Adrenal gland (tissue), 12 donors: ENCODE results near the gene ABLIM2. TPM values are rescaled to one million over a fixed set of nuclear protein-coding genes. Genes with fewer than 3 reads are reported as not detected.

Experiments
- DNase-seq, 7 donors: peaks; one replicate each; pipeline ENCODE4 v3.0.0-alpha.2; 2019 to 2020
- H3K27ac ChIP-seq, 5 donors: fragments of 200-600 bp; sonication (generic) in 4 of 5; 1 replicate in 3 of 5; 2 replicates in 2 of 5; pipeline versions ENCODE4 v1.5.1 to v1.8.0; 2016 to 2020; ENCODE audit warnings: mild to moderate bottlenecking in 1 of 5
- H3K27me3 ChIP-seq: fragments of 200-600 bp; 2 replicates; pipeline ENCODE4 v1.8.0; 2021
- H3K36me3 ChIP-seq, 2 donors: fragments of 200-600 bp; replicated peaks in 1 of 2; 1 replicate in 1 of 2; 2 replicates in 1 of 2; pipeline versions ENCODE4 v1.5.1 to v1.8.0; 2018 to 2022
- H3K4me1 ChIP-seq, 2 donors: fragments of 200-600 bp; replicated peaks in 1 of 2; 1 replicate in 1 of 2; 2 replicates in 1 of 2; pipeline versions ENCODE4 v1.5.1 to v1.8.0; 2018 to 2021
- H3K4me3 ChIP-seq, 4 donors: fragments of 200-600 bp; sonication (generic) in 3 of 4; one replicate each; pipeline ENCODE4 v1.5.1; 2016 to 2018
- H3K9me3 ChIP-seq, 3 donors: fragments of 200-600 bp; sonication (generic) in 1 of 3; replicated peaks in 1 of 3; 1 replicate in 2 of 3; 2 replicates in 1 of 3; pipeline versions ENCODE4 v1.5.1 to v1.8.0; 2016 to 2021
- POLR2A ChIP-seq, 2 donors: fragments of 450-650 bp; IDR thresholded peaks; one replicate each; pipeline ENCODE4 v1.6.1; 2017; ENCODE audit warnings: antibody characterized with exemption in 2 of 2, mild to moderate bottlenecking in 2 of 2, moderate library complexity in 1 of 2
- WGBS, 4 donors: extraction: QIAGEN DNeasy Blood & Tissue Kit in 2 of 4; methylation state at CpG; one replicate each; pipeline versions ENCODE4 v1.1.5 to v1.1.7; 2013 to 2017; 5-methylcytosine and 5-hydroxymethylcytosine counted together
- intact Hi-C, 2 donors: fragments of 100-400 bp; cut with DNase I; formaldehyde crosslinking; loops; one replicate each; pipeline versions ENCODE4 v1.14.1 to v1.15.0; 2022 to 2023
- polyA plus RNA-seq, 3 donors: library from polyadenylated mRNA; stranded (reverse); fragments of 200-250 nt in 2 of 3; fragments of 350-450 nt in 1 of 3; fragmentation: Illumina TruSeq in 1 of 3; extraction: RNeasy Lipid Tissue Mini Kit (QIAGEN cat#74804) in 1 of 3; gene quantifications; one replicate each; pipeline ENCODE4 v1.2.3, GENCODE V29; 2013 to 2014
- total RNA-seq, 9 donors: library from RNA; depleted of rRNA in 4 of 9; stranded (reverse); fragments of >200 nt in 4 of 9; fragments of 120-200 nt in 1 of 9; fragmentation: NEBNext Ultra II Directional in 1 of 9; extraction: Animal tissue kit (Norgen Biotek cat#: 25700) in 1 of 9; gene quantifications; one replicate each; pipeline versions ENCODE4 v1.1.0 to v1.2.4, GENCODE V29; 2013 to 2023
- TF ChIP-seq, protein P1 (sequence below), 6 experiments: fragments of 450-650 bp in 4 of 6; fragments of 200-600 bp in 2 of 6; sonication (generic) in 1 of 6; IDR thresholded peaks; 1 replicate in 5 of 6; 2 replicates in 1 of 6; pipeline versions ENCODE4 v1.5.1 to v1.8.0; 2016 to 2021; ENCODE audit warnings: antibody characterized with exemption in 6 of 6, mild to moderate bottlenecking in 2 of 6, moderate library complexity in 1 of 6
- donor health status: healthy with polysubstance abuse.
- donor health status: Bipolar disorder and iron deficiency.
- donor health status: DM: yes; HTN: yes; CAD: no.
- donor health status: DM: no; HTN: no; CAD: no.
- donor health status: DM: no; HTN: no; CAD: no.
- donor health status: DM: yes; HTN: yes; CAD: no.

The ABLIM2 gene
- total and polyA plus RNA-seq, 12 donors: 5.8 to 31.2 (median 14.6) TPM

DNA sequence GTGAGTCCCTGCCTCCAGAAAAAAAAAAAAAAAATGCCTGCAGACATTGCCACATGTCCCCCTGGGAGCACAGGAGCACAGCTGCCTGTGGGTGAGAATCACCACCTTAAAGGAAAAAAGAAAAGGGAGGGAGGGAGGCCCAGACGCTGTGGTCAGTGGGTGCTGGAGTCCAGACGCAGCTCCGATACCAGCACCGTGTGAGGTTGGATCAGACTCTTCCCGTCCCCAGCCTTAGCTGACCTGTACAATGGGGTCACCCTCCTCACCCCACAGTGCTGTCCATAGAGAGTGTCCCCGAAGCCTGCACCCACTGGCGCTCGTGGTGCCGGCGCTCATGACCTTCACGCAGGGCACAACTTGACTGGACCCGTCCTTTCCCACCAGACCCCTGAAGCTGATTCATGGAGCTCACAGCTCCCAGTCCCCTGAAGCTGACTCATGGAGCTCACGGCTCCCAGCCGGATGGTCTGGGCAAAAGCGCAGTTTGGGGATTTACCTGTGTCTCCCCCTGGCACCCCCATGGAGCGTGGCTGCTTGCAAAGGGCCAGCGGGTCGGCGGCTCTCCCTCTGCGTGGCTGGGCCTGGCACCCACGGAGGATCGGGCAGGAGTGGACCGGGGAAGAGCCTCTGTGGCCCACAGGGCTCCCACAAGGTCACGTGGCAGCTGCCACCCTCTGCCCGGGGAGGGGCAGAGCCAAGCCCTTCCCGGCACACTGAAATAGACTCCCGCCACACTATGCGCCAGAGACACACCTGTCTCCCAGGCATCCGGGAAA lies 31.4 kb downstream of the ABLIM2 start:
- H3K27me3 ChIP-seq: no peaks in the 10 kb centered on the region
- H3K4me3 ChIP-seq: no peak overlapping the region
- TF ChIP-seq POLR2A (IDR thresholded peaks at IDR 0.05): no peak
- TF ChIP-seq, protein P1, sequence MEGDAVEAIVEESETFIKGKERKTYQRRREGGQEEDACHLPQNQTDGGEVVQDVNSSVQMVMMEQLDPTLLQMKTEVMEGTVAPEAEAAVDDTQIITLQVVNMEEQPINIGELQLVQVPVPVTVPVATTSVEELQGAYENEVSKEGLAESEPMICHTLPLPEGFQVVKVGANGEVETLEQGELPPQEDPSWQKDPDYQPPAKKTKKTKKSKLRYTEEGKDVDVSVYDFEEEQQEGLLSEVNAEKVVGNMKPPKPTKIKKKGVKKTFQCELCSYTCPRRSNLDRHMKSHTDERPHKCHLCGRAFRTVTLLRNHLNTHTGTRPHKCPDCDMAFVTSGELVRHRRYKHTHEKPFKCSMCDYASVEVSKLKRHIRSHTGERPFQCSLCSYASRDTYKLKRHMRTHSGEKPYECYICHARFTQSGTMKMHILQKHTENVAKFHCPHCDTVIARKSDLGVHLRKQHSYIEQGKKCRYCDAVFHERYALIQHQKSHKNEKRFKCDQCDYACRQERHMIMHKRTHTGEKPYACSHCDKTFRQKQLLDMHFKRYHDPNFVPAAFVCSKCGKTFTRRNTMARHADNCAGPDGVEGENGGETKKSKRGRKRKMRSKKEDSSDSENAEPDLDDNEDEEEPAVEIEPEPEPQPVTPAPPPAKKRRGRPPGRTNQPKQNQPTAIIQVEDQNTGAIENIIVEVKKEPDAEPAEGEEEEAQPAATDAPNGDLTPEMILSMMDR (IDR thresholded peaks at IDR 0.05): no peak
- H3K4me1 ChIP-seq: peaks cover 0 to 7% of the 10 kb centered on the region in 2 donors
- no peaks in the 10 kb centered on the region for H3K36me3 ChIP-seq
- 56 to 73% (median 69%) methylated on average over 5 to 29 of the region's 29 CpGs for WGBS, 4 donors
- intact Hi-C loops: no loop called here
- peak in 3 of 7 donors; percentile 34 to 71 (median 50) for DNase-seq
- H3K9me3 ChIP-seq: no peaks in the 10 kb centered on the region
- no peak overlapping the region for H3K27ac ChIP-seq

DNA sequence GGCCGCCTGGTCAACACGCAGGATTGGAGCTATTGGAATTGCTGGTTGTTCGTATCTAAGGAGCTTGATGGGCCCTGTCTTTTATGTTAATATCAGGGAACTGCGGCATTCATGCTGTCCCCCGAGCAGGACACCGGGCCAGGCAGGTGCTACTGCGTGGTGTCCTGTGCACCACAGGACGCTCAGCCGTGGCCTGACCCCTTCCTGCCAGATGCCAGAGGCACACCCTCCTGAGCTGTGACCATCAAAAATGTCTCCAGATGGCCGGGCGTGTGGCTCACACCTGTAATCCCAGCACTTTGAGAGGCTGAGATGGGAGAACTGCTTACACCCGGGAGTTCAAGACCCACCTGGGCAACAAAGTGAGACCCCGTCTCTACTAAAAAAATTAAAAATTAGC lies 32.1 kb downstream of the ABLIM2 start:
- no peak for DNase-seq
- H3K4me1 ChIP-seq: peaks cover 0 to 7% of the 10 kb centered on the region in 2 donors
- no peaks in the 10 kb centered on the region for H3K9me3 ChIP-seq
- H3K36me3 ChIP-seq: no peaks in the 10 kb centered on the region
- intact Hi-C loops: no loop called here
- no peak for TF ChIP-seq POLR2A (IDR thresholded peaks at IDR 0.05)
- TF ChIP-seq, protein P1 (IDR thresholded peaks at IDR 0.05): no peak
- H3K27ac ChIP-seq: no peak overlapping the region
- WGBS, 4 donors: 94 to 100% (median 97%) methylated on average over 1 to 13 of the region's 13 CpGs
- H3K27me3 ChIP-seq: no peaks in the 10 kb centered on the region
- H3K4me3 ChIP-seq: no peak overlapping the region

DNA sequence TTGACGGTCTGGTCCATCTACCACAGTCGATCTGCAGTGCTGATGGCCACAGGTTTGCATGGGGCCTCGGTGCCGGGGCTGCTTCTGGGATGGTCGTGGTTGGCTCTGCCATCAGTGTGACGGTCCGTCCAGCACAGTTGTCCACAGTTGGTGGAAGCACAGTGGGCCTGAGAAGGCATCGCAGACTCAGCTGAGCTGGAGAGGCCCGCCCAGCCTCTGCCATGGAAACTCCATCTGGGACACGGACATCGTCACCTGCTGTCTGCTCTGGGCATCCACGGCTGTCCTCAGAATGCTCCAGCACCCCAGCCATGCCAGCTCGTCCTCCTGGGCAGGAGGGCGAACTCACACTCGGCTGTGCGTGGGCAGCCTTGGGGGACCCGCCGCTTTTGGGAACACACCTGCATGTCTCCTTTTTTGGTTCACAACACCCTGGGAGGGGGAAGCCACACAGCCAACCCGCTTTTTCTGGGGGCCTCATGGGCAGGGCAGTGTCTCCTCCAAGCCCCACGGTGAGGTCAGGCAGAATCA lies 33.0 kb downstream of the ABLIM2 start:
- H3K36me3 ChIP-seq: no peaks in the 10 kb centered on the region

DNA sequence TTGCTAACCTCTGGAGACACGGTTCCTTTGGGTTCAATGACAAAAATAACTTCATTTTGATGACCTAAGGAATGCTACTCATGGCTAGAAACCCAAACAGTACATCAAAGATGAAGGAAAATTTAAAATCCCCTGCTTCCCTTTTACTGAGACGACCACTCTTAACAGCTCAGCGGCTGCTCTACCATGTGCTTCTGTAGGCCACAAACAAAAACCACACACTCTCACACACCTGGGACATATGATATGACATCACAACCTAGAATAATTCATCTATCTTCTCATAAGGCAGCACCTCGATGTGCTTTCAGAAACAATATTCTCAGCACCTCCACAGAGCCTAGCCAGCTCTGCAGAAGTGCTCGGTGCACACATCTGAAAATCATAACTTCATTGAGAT lies 34.7 kb downstream of the ABLIM2 start:
- TF ChIP-seq, protein P1 (IDR thresholded peaks at IDR 0.05): no peak
- TF ChIP-seq POLR2A (IDR thresholded peaks at IDR 0.05): no peak
- Histone ChIP-seq H3K4me1 (no peaks in the 10 kb centered on the region), H3K4me3 (no peak overlapping the region), H3K36me3 (no peaks in the 10 kb centered on the region), H3K9me3 (no peaks in the 10 kb centered on the region), H3K27ac (no peak overlapping the region), H3K27me3 (no peaks in the 10 kb centered on the region)
- DNase-seq: no peak
- intact Hi-C loops: no loop called here
- 77 to 84% (median 82%) methylated on average over 5 of the region's 5 CpGs for WGBS, 4 donors

More for the DNA sequence above, 33.0 kb downstream of the ABLIM2 start:
- WGBS, 4 donors: 88 to 97% (median 93%) methylated on average over 12 to 20 of the region's 20 CpGs
- DNase-seq: no peak
- Histone ChIP-seq H3K4me1 (peaks cover 0 to 4% of the 10 kb centered on the region in 2 donors), H3K9me3 (no peaks in the 10 kb centered on the region), H3K27me3 (no peaks in the 10 kb centered on the region), H3K27ac (no peak overlapping the region), H3K4me3 (no peak overlapping the region)
- intact Hi-C loops: no loop called here
- no peak for TF ChIP-seq POLR2A (IDR thresholded peaks at IDR 0.05)
- TF ChIP-seq, protein P1 (IDR thresholded peaks at IDR 0.05): no peak
